Small intestine (tissue), 7 donors: ENCODE measurements around the gene RABL3. TPM values are rescaled to one million over a fixed set of nuclear protein-coding genes. Genes with fewer than 3 reads are reported as not detected.

Source experiments
- DNase-seq, 2 donors: peaks; one replicate each; pipeline versions ENCODE4 v3.0.0 to v3.0.0-alpha.2; 2013
- FAIRE-seq: peaks from 2 replicates; lab custom pipeline; 2012; peaks lifted over from hg19 to GRCh38; lab: Jason Lieb, UNC
- H3K27ac ChIP-seq, 3 donors: one replicate each; pipeline ENCODE4 v1.5.1; 2013; ENCODE audit warnings: low read length in 2 of 3, mild to moderate bottlenecking in 2 of 3, control low read depth in 1 of 3, inconsistent platforms in 1 of 3, low read depth in 1 of 3, moderate library complexity in 1 of 3
- H3K27me3 ChIP-seq, 3 donors: one replicate each; pipeline ENCODE4 v1.6.1; 2013; ENCODE audit warnings: low read length in 3 of 3, inconsistent platforms in 1 of 3; ENCODE audit not compliant: control insufficient read depth in 3 of 3, insufficient read depth in 3 of 3
- H3K36me3 ChIP-seq, 3 donors: one replicate each; pipeline ENCODE4 v1.6.1; 2013; ENCODE audit warnings: low read length in 3 of 3, inconsistent platforms in 1 of 3, low read depth in 1 of 3, mild to moderate bottlenecking in 1 of 3, moderate library complexity in 1 of 3; ENCODE audit not compliant: control insufficient read depth in 3 of 3, insufficient read depth in 2 of 3
- H3K4me1 ChIP-seq, 3 donors: one replicate each; pipeline ENCODE4 v1.6.1; 2013; ENCODE audit warnings: low read length in 2 of 3, inconsistent platforms in 1 of 3, low read depth in 1 of 3, mild to moderate bottlenecking in 1 of 3, moderate library complexity in 1 of 3; ENCODE audit not compliant: control insufficient read depth in 3 of 3, insufficient read depth in 2 of 3
- H3K4me3 ChIP-seq, 3 donors: one replicate each; pipeline ENCODE4 v1.5.1; 2013; ENCODE audit warnings: low read length in 3 of 3, control low read depth in 1 of 3, inconsistent platforms in 1 of 3, low read depth in 1 of 3, mild to moderate bottlenecking in 1 of 3, moderate library complexity in 1 of 3
- H3K9me3 ChIP-seq, 2 donors: one replicate each; pipeline ENCODE4 v1.6.1; 2013; ENCODE audit warnings: low read depth in 1 of 2, low read length in 1 of 2; ENCODE audit not compliant: control insufficient read depth in 2 of 2, insufficient read depth in 1 of 2
- WGBS, 3 donors: extraction: QIAGEN DNeasy Blood & Tissue Kit; methylation state at CpG; one replicate each; pipeline ENCODE4 v1.1.7; 2013; 5-methylcytosine and 5-hydroxymethylcytosine counted together
- polyA plus RNA-seq, 4 donors: library from polyadenylated mRNA; stranded (reverse) in 3 of 4; unstranded in 1 of 4; fragments of 200-250 nt in 3 of 4; fragments of 120-200 nt in 1 of 4; gene quantifications; one replicate each; pipeline versions ENCODE4 v1.2.1 to v1.2.3, GENCODE V29; 2013
- donor health status: healthy with polysubstance abuse.
- donor health status: control.
- donor health status: control.
- donor health status: Bipolar disorder and iron deficiency.
- donor health status: healthy.

The RABL3 gene
- polyA plus RNA-seq, 4 donors = 7.6 to 20.8 (median 10.2) TPM

GRCh38 chr3:120685411-120685810, 56.9 kb downstream of the RABL3 start:
- H3K4me3 ChIP-seq = no peak overlapping the region
- peaks cover 2 to 25% (median 5%) of the 10 kb centered on the region in 3 donors for H3K4me1 ChIP-seq
- no peak overlapping the region for H3K27ac ChIP-seq
- DNase-seq (no peak), FAIRE-seq (no peak)
- H3K9me3 ChIP-seq = no peaks in the 10 kb centered on the region
- peaks cover 0 to 2% (median 2%) of the 10 kb centered on the region in 3 donors for H3K36me3 ChIP-seq
- WGBS, 3 donors = 95 to 100% (median 96%) methylated on average over 1 of the region's 1 CpG
- H3K27me3 ChIP-seq = no peaks in the 10 kb centered on the region

GRCh38 chr3:120684896-120685295, 57.4 kb downstream of the RABL3 start:
- DNase-seq (no peak), FAIRE-seq (no peak)
- Histone ChIP-seq H3K4me3 (no peak overlapping the region), H3K4me1 (peaks cover 2 to 25% (median 5%) of the 10 kb centered on the region in 3 donors), H3K27ac (no peak overlapping the region), H3K27me3 (no peaks in the 10 kb centered on the region), H3K36me3 (peaks cover 0 to 2% (median 2%) of the 10 kb centered on the region in 3 donors), H3K9me3 (no peaks in the 10 kb centered on the region)
- 78 to 91% (median 90%) methylated on average over 4 of the region's 4 CpGs for WGBS, 3 donors

GRCh38 chr3:120683671-120684301, 58.5 kb downstream of the RABL3 start:
- H3K27ac ChIP-seq = no peak overlapping the region
- H3K4me1 ChIP-seq = peaks cover 2 to 30% (median 5%) of the 10 kb centered on the region in 3 donors
- H3K27me3 ChIP-seq = no peaks in the 10 kb centered on the region
- 61 to 77% (median 65%) methylated on average over 3 of the region's 3 CpGs for WGBS, 3 donors
- FAIRE-seq = no peak
- no peak overlapping the region for H3K4me3 ChIP-seq
- H3K36me3 ChIP-seq = peaks cover 0 to 2% (median 0%) of the 10 kb centered on the region in 3 donors
- no peaks in the 10 kb centered on the region for H3K9me3 ChIP-seq
- DNase-seq = peak; percentile 4 to 16

DNA sequence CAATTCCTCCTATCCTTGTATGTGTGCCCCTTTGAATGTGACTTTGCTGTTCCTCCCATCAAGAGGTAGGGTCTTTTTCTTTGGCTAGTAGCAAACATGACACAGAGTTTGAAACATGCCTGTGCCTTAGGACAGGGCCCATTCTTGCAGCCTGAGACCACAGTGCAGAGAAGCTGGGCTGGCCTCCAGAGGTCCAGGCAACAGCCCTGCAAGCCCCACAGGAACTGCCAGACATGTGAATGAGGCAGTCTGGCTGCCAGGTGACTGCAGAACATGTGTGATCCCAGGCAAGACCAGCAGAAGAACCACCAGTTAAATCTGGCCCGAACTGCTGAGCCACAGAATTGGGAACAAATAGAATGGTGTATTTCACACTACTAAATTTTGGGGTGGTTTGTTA, 59.1 kb downstream of the RABL3 start:
- Histone ChIP-seq H3K27ac (peak overlapping the region in 1 of 3 donors; percentile 75), H3K9me3 (no peaks in the 10 kb centered on the region)
- WGBS, 3 donors = 90 to 97% (median 95%) methylated on average over 1 of the region's 1 CpG

GRCh38 chr3:120682095-120682681, 60.1 kb downstream of the RABL3 start, which contains the start of gene HGD:
TSS of gene HGD (minus strand) at chr3:120682239. CDS start at chr3:120682111, 128 bp downstream.
- 12 to 67% (median 42%) methylated on average over 5 of the region's 5 CpGs for WGBS, 3 donors
- no peaks in the 10 kb centered on the region for H3K27me3 ChIP-seq
- peak within 1 kb of the TSS; percentile 2 to 85 (median 81) for H3K27ac ChIP-seq
- H3K4me1 ChIP-seq = peaks cover 2 to 33% (median 5%) of the 10 kb centered on the region in 3 donors
- peak; percentile 90 to 96 for DNase-seq
- H3K9me3 ChIP-seq = no peaks in the 10 kb centered on the region
- FAIRE-seq = no peak
- peaks cover 0 to 1% (median 0%) of the 10 kb centered on the region in 3 donors for H3K36me3 ChIP-seq
- H3K4me3 ChIP-seq = peak within 1 kb of the TSS in 2 of 3 donors; percentile 36 to 51

More for the DNA sequence above, 59.1 kb downstream of the RABL3 start:
- DNase-seq (peak in 1 of 2 donors; percentile 4), FAIRE-seq (no peak)
- H3K36me3 ChIP-seq = peaks cover 0 to 2% (median 0%) of the 10 kb centered on the region in 3 donors
- no peaks in the 10 kb centered on the region for H3K27me3 ChIP-seq
- H3K4me1 ChIP-seq = peaks cover 2 to 33% (median 5%) of the 10 kb centered on the region in 3 donors
- H3K4me3 ChIP-seq = no peak overlapping the region

- no peaks in the 10 kb centered on the region for H3K27me3 ChIP-seq
- peak overlapping the region in 2 of 3 donors; percentile 9 to 85 for H3K27ac ChIP-seq
- no peaks in the 10 kb centered on the region for H3K9me3 ChIP-seq
- no peaks in the 10 kb centered on the region for H3K36me3 ChIP-seq
- 48 to 90% (median 70%) methylated on average over 4 of the region's 4 CpGs for WGBS, 3 donors
- H3K4me1 ChIP-seq = peaks cover 2 to 33% (median 5%) of the 10 kb centered on the region in 3 donors
- DNase-seq (no peak), FAIRE-seq (no peak)
- H3K4me3 ChIP-seq = peak overlapping the region in 2 of 3 donors; percentile 36 to 51
Observed at GRCh38 chr3:120681506-120682038, 60.7 kb downstream of the RABL3 start.

DNA sequence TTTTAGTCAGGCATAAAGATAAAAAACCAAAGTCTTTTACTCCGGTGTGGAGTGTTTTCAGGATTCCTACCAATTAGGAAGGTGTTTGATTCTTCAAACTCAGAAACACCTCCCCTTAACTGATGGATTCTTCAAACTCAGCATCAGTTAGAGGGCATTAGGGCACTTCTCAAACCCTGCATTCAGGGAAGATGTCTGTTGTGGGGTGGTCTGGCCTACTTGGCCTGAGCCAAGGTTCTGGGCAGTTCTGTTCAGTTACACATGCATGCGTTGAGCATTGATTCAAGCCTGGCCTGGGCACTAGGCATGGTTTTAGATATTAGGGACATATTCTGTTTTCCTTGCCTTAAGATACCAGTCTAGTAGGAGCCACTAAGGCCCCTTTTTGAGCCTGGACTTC, 61.3 kb downstream of the RABL3 start:
- 36 to 94% (median 58%) methylated on average over 2 of the region's 2 CpGs for WGBS, 3 donors
- peak in 1 of 2 donors; percentile 4 for DNase-seq
- peaks cover 2 to 33% (median 5%) of the 10 kb centered on the region in 3 donors for H3K4me1 ChIP-seq
- no peaks in the 10 kb centered on the region for H3K27me3 ChIP-seq
- H3K4me3 ChIP-seq = peak overlapping the region in 2 of 3 donors; percentile 36 to 51
- no peak overlapping the region for H3K27ac ChIP-seq
- no peaks in the 10 kb centered on the region for H3K36me3 ChIP-seq
- H3K9me3 ChIP-seq = no peaks in the 10 kb centered on the region
- FAIRE-seq = no peak

DNA sequence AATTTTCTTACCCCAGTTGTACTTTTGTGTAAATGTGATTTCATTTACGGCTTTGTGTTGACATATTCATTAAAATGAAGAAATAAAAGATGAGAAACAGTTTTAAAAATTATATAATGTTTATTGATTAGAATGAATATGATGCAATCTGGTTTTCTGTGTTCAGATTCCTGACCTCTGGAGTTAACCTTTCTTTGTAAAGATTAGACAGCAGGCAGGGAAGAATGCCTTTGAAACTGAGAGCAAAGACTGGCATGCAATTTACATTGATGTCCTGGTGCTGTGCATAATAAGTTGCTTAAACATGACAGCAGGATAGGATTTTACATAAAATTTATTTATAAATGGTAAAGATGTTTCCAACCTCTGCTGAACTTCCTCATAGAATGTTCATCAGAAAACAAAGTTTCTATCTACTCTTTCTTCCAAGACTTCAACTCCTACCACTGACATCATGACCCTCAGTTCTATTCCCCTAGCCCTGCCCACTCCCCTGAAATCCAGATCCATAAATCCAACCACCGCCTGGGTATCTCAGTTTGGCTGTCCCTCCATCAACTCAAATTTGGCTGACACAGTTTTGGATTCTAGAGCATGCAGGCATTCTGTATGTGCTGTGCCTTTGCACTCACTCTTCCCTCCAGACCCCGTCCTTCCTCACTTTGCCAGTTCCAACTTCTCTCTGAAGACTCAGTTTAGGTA, 62.0 kb downstream of the RABL3 start:
- peak in 1 of 2 donors; percentile 47 for DNase-seq
- peak overlapping the region in 1 of 3 donors; percentile 51 for H3K4me3 ChIP-seq
- H3K36me3 ChIP-seq = peaks cover 0 to 2% (median 0%) of the 10 kb centered on the region in 3 donors
- WGBS, 3 donors = 84 to 92% (median 87%) methylated on average over 3 of the region's 3 CpGs
- H3K9me3 ChIP-seq = no peaks in the 10 kb centered on the region
- FAIRE-seq = no peak
- H3K27ac ChIP-seq = peak overlapping the region in 1 of 3 donors; percentile 21
- no peaks in the 10 kb centered on the region for H3K27me3 ChIP-seq
- peaks cover 2 to 33% (median 5%) of the 10 kb centered on the region in 3 donors for H3K4me1 ChIP-seq
